ENCODE measurements around the gene WNT5A.
"Not testable (repeated sequence)": the region's sequence is repeated elsewhere in the genome, so short reads cannot be mapped to it uniquely, and the experiment has no call there.

Gene WNT5A

DNA sequence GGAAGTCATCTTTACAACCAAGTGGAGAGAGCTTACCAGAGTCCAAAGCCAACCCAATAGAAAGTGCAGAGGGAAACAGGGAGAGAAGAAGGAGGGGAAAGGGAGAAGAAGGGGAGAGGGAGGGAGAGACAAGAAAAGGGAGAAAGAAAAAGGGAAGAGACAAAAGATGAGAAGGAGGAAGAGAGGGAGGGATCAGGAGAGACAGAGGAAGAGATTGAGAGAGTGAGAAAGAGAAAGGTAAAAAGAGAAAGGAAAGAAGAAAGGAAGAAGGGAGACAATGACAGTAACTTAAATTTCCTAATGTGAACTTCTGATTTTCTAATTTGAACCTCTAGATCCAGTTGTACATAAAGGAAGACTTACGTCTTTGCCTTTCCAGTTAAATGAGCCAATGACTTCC lies 20.7 kb upstream of the WNT5A start:
- no peak overlapping the region for H3K4me3 ChIP-seq (ENCODE audit: low read depth, low read length)
- TF ChIP-seq, protein P1, sequence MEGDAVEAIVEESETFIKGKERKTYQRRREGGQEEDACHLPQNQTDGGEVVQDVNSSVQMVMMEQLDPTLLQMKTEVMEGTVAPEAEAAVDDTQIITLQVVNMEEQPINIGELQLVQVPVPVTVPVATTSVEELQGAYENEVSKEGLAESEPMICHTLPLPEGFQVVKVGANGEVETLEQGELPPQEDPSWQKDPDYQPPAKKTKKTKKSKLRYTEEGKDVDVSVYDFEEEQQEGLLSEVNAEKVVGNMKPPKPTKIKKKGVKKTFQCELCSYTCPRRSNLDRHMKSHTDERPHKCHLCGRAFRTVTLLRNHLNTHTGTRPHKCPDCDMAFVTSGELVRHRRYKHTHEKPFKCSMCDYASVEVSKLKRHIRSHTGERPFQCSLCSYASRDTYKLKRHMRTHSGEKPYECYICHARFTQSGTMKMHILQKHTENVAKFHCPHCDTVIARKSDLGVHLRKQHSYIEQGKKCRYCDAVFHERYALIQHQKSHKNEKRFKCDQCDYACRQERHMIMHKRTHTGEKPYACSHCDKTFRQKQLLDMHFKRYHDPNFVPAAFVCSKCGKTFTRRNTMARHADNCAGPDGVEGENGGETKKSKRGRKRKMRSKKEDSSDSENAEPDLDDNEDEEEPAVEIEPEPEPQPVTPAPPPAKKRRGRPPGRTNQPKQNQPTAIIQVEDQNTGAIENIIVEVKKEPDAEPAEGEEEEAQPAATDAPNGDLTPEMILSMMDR (conservative IDR thresholded peaks at IDR 0.05; ENCODE audit: low read depth, low read length) = no peak
- no peak for DNase-seq (ENCODE audit: low read depth)

DNA sequence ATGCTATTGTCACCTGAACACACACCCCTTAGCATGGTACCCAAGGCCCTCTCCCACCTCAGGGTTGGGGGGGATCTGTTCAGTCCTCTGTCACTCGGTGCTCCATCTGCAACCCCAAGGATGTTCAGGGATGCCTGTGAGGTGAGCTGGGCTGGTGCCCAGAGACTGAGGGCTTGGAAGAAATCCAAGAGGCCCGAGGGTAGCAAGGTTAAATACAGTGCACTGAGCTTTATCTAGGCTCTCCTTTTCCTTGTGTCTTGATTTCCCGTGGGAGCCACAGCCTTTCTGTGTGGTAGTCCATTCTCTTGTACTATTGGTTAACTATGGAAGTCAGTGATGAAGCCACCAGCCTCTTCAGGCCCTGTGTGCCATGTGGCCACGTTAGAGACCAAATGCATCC lies 18.7 kb upstream of the WNT5A start:
- H3K4me3 ChIP-seq (ENCODE audit: low read depth, low read length) = no peak overlapping the region
- TF ChIP-seq, protein P1 (conservative IDR thresholded peaks at IDR 0.05; ENCODE audit: low read depth, low read length) = no peak
- DNase-seq (ENCODE audit: low read depth) = no peak

DNA sequence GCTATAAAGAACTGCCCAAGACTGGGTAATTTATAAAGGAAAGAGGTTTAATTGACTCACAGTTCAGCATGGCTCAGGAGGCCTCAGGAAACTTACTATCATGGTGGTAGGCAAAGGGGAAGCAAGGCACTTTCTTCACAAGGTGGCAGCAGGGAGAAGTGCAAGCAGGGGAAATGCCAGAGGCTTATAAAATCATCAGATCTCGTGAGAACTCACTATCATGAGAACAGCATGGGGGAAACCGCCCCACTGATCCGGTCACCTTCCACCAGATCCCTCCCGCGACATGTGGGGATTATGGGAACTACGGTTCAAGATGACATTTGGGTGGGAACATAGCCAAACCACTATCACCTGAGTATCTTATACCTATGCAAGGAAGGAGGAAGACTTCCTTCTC lies 18.0 kb upstream of the WNT5A start:
- not testable (repeated sequence) for H3K4me3 ChIP-seq (ENCODE audit: low read depth, low read length)
- TF ChIP-seq, protein P1 (conservative IDR thresholded peaks at IDR 0.05; ENCODE audit: low read depth, low read length) = peak; percentile 63
- peak; percentile 76 for DNase-seq (ENCODE audit: low read depth)

DNA sequence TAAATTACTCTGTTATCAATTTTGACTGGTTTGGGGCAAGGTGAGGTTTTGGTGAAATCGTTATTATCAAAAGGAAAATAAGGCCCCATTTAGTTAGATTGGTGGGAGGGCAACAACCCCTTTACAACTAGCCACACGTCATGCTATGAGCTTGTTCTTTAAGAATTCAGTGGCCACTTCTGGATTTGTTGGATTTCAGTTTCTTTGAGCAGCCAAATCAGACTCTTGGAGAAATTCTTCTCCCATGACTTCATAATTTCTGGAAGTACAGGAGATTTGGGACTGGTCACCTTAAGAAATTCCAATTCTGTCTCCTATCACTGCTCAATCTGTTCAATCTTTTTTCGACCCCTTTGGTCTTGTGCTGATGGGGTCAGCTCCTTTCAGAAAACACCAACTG lies 14.8 kb upstream of the WNT5A start:
- DNase-seq (ENCODE audit: low read depth) = no peak
- TF ChIP-seq, protein P1 (conservative IDR thresholded peaks at IDR 0.05; ENCODE audit: low read depth, low read length) = no peak
- no peak overlapping the region for H3K4me3 ChIP-seq (ENCODE audit: low read depth, low read length)

DNA sequence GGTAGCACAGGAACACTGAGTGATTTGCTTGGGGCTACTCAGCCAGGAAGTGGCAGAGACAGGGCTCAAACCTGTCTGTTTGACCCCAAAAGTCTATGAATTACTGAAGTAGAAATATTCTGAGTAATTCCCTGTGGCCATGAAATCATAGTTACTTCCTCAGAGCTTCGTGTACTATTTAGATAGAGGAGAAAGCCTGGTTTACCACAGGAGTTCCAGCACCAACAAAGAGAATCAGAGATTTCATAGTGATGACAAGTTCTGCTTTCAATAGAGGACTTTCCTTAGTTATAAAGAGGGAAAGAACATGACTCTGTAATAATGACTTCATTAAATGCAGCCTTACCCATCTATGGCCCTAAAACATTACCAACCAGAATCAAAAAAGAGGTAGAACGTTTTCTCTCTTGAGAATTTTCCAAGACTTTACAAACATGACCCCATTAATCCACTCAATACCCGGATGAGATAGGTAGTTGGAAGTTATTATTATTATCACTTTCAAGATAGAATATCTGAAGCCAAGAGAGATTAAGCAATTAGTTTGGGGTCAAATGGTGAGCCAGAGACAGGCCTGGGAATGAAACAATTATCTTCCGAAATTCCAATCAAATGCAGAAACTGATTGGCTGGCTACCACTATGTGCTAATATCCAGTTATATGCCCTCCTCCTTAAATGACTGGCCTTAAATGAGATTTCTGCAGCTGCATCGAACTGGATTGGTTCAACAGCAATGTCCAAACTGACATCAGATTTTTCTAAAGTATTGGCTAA lies 13.6 kb upstream of the WNT5A start:
- no peak overlapping the region for H3K4me3 ChIP-seq (ENCODE audit: low read depth, low read length)
- TF ChIP-seq, protein P1 (conservative IDR thresholded peaks at IDR 0.05; ENCODE audit: low read depth, low read length) = no peak
- DNase-seq (ENCODE audit: low read depth) = no peak

DNA sequence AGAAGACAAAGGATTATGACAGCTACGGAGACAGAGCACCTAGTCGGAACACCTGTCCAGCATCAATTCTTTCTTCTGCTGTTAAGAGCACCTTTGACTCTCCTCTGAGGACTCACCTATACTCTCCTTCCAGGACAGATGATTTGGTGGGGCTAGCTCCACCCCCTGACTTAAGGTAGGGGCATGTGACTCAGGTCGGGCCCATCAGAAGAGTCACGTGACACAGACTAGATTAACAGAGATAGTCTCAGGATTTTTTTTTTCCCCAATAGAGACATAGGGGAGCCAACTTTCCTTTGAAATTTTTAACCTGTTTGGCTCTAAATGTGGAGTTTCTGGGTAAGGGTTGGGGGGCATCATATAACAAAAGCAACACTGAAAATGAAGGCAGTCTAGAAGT lies 11.4 kb upstream of the WNT5A start:
- no peak for DNase-seq (ENCODE audit: low read depth)
- TF ChIP-seq, protein P1 (conservative IDR thresholded peaks at IDR 0.05; ENCODE audit: low read depth, low read length) = no peak
- H3K4me3 ChIP-seq (ENCODE audit: low read depth, low read length) = no peak overlapping the region

DNA sequence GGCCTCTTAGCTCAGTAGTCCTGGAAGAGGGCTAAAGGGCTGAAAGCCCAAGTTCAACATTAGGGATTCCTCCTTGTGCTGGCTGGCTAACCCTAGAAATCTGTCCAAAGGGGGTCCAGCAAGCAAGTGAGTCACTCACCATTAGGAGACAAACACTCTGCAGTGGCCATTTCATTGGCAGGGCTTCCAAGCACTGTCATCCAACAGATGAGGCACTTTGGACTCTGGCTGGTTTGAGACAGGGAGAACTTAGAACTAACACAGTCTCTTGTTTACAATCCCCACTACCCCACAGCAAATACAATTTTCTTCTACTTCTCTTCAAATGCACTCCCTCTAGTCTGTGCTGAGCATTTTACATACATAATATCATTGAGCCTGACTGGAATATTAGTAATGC lies 10.1 kb upstream of the WNT5A start:
- TF ChIP-seq, protein P1 (conservative IDR thresholded peaks at IDR 0.05; ENCODE audit: low read depth, low read length) = no peak
- no peak for DNase-seq (ENCODE audit: low read depth)
- H3K4me3 ChIP-seq (ENCODE audit: low read depth, low read length) = no peak overlapping the region

Measured in choroid plexus epithelial cell (primary cell).